OCI-LY1 (cell line): ENCODE results near the gene ERCC2.

Experiments
- CTCF ChIP-seq: fragments of 200-600 bp; sonication (generic), shearing (Covaris generic); IDR thresholded peaks from 2 replicates; pipeline ENCODE4 v1.5.1; 2017; ENCODE audit warnings: mild to moderate bottlenecking, antibody characterized with exemption, low read length, moderate library complexity, mixed read lengths
- EZH2 ChIP-seq: fragments of 200-600 bp; sonication (generic), shearing (Covaris generic); IDR thresholded peaks from 2 replicates; pipeline ENCODE4 v1.8.0; 2017; ENCODE audit warnings: borderline replicate concordance, mixed run types, mild to moderate bottlenecking, antibody characterized with exemption, low read length, moderate library complexity, mixed read lengths

DNA sequence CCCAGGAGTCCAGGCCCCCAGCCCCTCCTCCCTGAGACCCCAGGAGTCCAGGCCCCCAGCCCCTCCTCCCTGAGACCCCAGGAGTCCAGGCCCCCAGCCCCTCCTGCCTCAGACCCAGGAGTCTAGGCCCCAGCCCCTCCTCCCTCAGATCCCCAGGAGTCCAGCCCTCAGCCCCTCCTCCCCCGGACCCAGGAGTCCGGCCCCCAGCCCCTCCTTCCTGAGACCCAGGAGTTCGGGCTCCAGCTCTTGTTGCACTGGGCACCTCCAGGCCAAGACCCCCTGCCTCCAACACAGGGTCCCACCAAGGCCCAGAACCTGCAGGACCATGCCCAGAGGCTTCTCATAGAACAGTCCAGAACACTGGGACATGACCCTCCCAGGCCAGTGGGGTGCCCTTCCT is 49.5 kb upstream of the ERCC2 start:
- no peak for TF ChIP-seq EZH2
- no peak for TF ChIP-seq CTCF
